Measurements from ENCODE around the gene DAPL1.

DAPL1 gene

GRCh38 chr2:158778243-158778642, 16.9 kb upstream of the DAPL1 start:
- no peak for DNase-seq

- DNase-seq = no peak
These were observed 15.5 kb upstream of the DAPL1 start for GRCh38 chr2:158779621-158780020.

GRCh38 chr2:158781353-158781961, 13.7 kb upstream of the DAPL1 start:
- DNase-seq = no peak

GRCh38 chr2:158782136-158782535, 13.0 kb upstream of the DAPL1 start:
- DNase-seq = no peak

GRCh38 chr2:158782616-158783015, 12.5 kb upstream of the DAPL1 start:
- no peak for DNase-seq

GRCh38 chr2:158783923-158784322, 11.2 kb upstream of the DAPL1 start:
- peak; percentile 18 for DNase-seq

GRCh38 chr2:158786897-158787296, 8.2 kb upstream of the DAPL1 start:
- no peak for DNase-seq

GRCh38 chr2:158788951-158789350, 6.2 kb upstream of the DAPL1 start:
- no peak for DNase-seq

GRCh38 chr2:158796652-158797051, 1.5 kb downstream of the DAPL1 start:
- DNase-seq = peak; percentile 74

- peak; percentile 78 for DNase-seq
These were observed 3.0 kb downstream of the DAPL1 start for GRCh38 chr2:158797963-158798700.

GRCh38 chr2:158799181-158799580, 4.1 kb downstream of the DAPL1 start:
- DNase-seq = no peak

GRCh38 chr2:158803506-158803905, 8.4 kb downstream of the DAPL1 start:
- no peak for DNase-seq

GRCh38 chr2:158805255-158805654, 10.1 kb downstream of the DAPL1 start:
- no peak for DNase-seq

GRCh38 chr2:158805936-158806335, 10.8 kb downstream of the DAPL1 start:
- no peak for DNase-seq

- no peak for DNase-seq
These were observed 11.8 kb downstream of the DAPL1 start for GRCh38 chr2:158806941-158807340.

- DNase-seq = no peak
These were observed 13.3 kb downstream of the DAPL1 start for GRCh38 chr2:158808426-158808825.

GRCh38 chr2:158809816-158810215, 14.7 kb downstream of the DAPL1 start:
- DNase-seq = no peak

- no peak for DNase-seq
These were observed 15.8 kb downstream of the DAPL1 start for GRCh38 chr2:158810731-158811460.

GRCh38 chr2:158815166-158815565, 20.0 kb downstream of the DAPL1 start:
- no peak for DNase-seq

- no peak for DNase-seq
These were observed 20.5 kb downstream of the DAPL1 start for GRCh38 chr2:158815658-158816057.

- DNase-seq = no peak
These were observed 22.5 kb downstream of the DAPL1 start for GRCh38 chr2:158817588-158817987.

GRCh38 chr2:158818511-158818910, 23.4 kb downstream of the DAPL1 start:
- DNase-seq = no peak

GRCh38 chr2:158822193-158822592, 27.1 kb downstream of the DAPL1 start:
- no peak for DNase-seq
